ENCODE results near the gene GALNT18.

GALNT18 gene

GRCh38 chr11:11335043-11335442, 286.8 kb downstream of the GALNT18 start:
- DNase-seq: no peak

- DNase-seq: no peak
These were observed 287.2 kb downstream of the GALNT18 start for GRCh38 chr11:11334607-11335006.

GRCh38 chr11:11332141-11332710, 289.6 kb downstream of the GALNT18 start:
- no peak for DNase-seq

- DNase-seq: no peak
These were observed 292.6 kb downstream of the GALNT18 start for GRCh38 chr11:11329062-11329806.

- DNase-seq: no peak
These were observed 297.7 kb downstream of the GALNT18 start for GRCh38 chr11:11324090-11324489.

GRCh38 chr11:11322101-11322500, 299.7 kb downstream of the GALNT18 start:
- no peak for DNase-seq

GRCh38 chr11:11320825-11321224, 301.0 kb downstream of the GALNT18 start:
- DNase-seq: no peak

- DNase-seq: no peak
These were observed 302.8 kb downstream of the GALNT18 start for GRCh38 chr11:11318961-11319360.

GRCh38 chr11:11318461-11318860, 303.3 kb downstream of the GALNT18 start:
- DNase-seq: no peak

- DNase-seq: no peak
These were observed 305.1 kb downstream of the GALNT18 start for GRCh38 chr11:11316651-11317230.

GRCh38 chr11:11313902-11314692, 307.7 kb downstream of the GALNT18 start:
- no peak for DNase-seq

- DNase-seq: no peak
These were observed 308.4 kb downstream of the GALNT18 start for GRCh38 chr11:11313426-11313825.

GRCh38 chr11:11312738-11313137, 309.1 kb downstream of the GALNT18 start:
- no peak for DNase-seq

GRCh38 chr11:11311169-11311568, 310.6 kb downstream of the GALNT18 start:
- peak in 1 of 5 donors; percentile 3 for DNase-seq

- DNase-seq: no peak
These were observed 311.9 kb downstream of the GALNT18 start for GRCh38 chr11:11309906-11310305.

GRCh38 chr11:11308249-11308648, 313.6 kb downstream of the GALNT18 start:
- no peak for DNase-seq

GRCh38 chr11:11306855-11307254, 314.9 kb downstream of the GALNT18 start:
- no peak for DNase-seq

- no peak for DNase-seq
These were observed 317.3 kb downstream of the GALNT18 start for GRCh38 chr11:11304550-11304949.

GRCh38 chr11:11302565-11302964, 319.2 kb downstream of the GALNT18 start:
- DNase-seq: no peak

- DNase-seq: no peak
These were observed 320.6 kb downstream of the GALNT18 start for GRCh38 chr11:11301212-11301611.

GRCh38 chr11:11297578-11297977, 324.2 kb downstream of the GALNT18 start:
- no peak for DNase-seq

GRCh38 chr11:11296434-11296833, 325.4 kb downstream of the GALNT18 start:
- DNase-seq: no peak

- no peak for DNase-seq
These were observed 327.3 kb downstream of the GALNT18 start for GRCh38 chr11:11294551-11294855.

Measured in T-helper 1 cell (primary cell).